ENCODE measurements around the gene ZNF442.
"Not testable (repeated sequence)": the region's sequence is repeated elsewhere in the genome, so short reads cannot be mapped to it uniquely, and the experiment has no call there.

ZNF442 gene

DNA sequence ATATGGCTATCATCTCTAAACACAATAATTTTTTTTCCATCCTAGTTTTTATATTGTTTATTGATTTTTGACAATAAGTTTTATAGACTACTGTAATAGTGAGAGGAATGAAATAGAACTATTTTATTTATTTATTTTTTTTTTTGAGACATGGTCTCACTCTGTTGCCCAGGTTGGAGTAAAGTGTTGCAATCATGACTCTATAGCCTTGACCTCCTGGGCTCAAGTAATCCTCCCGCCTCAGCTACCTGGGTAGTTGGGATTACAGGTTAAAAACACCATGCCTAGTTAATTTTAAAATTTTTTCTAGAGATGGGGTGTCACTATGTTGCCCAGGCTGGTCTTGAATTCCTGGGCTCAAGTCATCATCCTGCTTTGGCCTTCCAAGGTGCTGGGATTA lies 8.5 kb upstream of the ZNF442 start:
- H3K9ac ChIP-seq (ENCODE audit: insufficient read length) = no peak overlapping the region
- H3K9me3 ChIP-seq (ENCODE audit: low read depth, low read length) = no peaks in the 10 kb centered on the region
- no peaks in the 10 kb centered on the region for H3K36me3 ChIP-seq (ENCODE audit: insufficient read depth, low read length)
- TF ChIP-seq EZH2 (IDR thresholded peaks at IDR 0.05) = no peak
- no peak for TF ChIP-seq FOXP2 (optimal IDR thresholded peaks at IDR 0.05; ENCODE audit: control extremely low read depth, extremely low read length, insufficient read depth)
- no peak for TF ChIP-seq POLR2AphosphoS5 (IDR thresholded peaks at IDR 0.05; ENCODE audit: borderline replicate concordance, low read depth, low read length)
- H3K4me3 ChIP-seq = no peak overlapping the region
- no peak for DNase-seq (ENCODE audit: low read depth, low spot score)
- H3K27ac ChIP-seq = no peak overlapping the region

DNA sequence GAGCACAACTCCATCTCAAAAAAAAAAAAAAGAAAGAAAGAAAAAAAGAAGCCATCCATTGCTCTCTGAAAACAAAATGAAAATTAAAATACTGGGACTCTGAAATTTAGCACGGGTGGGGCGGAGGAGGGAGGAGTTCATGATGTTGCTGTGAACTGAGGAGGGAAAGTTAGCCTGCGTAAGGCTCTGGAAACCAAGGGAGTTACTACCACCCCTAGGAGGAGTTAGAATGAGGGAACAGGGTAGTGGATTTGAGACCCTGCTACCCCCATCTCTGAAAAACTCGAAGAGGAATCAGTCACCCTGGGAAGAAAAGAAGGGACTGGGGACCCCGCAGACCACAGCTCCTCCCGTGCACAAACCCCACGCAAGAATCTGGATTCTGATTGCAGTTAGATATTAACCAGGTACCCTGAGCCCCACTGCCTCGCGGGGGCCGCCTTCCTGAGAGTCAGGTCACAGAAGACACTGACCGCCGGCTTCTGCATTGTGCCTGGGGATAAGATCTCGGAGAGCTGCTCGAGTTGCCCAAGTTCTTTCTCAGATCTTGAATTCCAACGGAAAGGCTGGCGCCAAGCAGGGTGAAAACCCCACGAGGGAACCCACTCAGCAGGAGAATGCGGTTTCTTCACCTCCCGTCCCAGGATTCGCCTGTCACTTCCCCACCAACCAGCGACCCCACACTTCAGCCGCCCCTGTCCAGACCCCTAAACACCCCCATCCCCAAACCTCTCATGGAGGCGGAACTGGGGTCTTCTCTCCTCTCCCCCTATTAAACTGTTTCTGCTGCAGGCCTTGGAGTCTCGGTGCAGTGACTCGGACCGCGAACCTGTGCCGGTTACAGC lies 870 bp downstream of the ZNF442 start:
- Histone ChIP-seq H3K36me3 (ENCODE audit: insufficient read depth, low read length) (no peaks in the 10 kb centered on the region), H3K27ac (no peak overlapping the region), H3K4me3 (no peak overlapping the region), H3K9ac (ENCODE audit: insufficient read length) (no peak overlapping the region), H3K9me3 (ENCODE audit: low read depth, low read length) (no peaks in the 10 kb centered on the region)
- DNase-seq (ENCODE audit: low read depth, low spot score) = no peak
- no peak for TF ChIP-seq POLR2AphosphoS5 (IDR thresholded peaks at IDR 0.05; ENCODE audit: borderline replicate concordance, low read depth, low read length)
- no peak for TF ChIP-seq EZH2 (IDR thresholded peaks at IDR 0.05)

DNA sequence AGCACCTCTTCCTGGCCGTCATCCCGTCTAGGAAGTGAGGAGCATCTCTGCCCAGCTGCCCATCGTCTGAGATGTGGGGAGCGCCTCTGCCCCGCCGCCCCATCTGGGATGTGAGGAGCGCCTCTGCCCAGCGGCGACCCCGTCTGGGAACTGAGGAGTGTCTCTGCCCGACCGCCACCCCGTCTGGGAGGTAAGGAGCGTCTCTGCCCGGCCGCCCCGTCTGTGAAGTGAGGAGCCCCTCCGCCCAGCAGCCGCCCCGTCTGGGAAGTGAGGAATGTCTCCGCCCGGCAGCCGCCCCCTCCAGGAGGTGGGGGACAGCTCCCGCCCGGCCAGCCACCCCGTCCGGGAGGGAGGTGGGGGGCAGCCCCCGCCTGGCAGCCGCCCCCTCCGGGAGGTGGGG lies 3.2 kb downstream of the ZNF442 start:
- not testable (repeated sequence) for H3K9me3 ChIP-seq (ENCODE audit: low read depth, low read length); H3K27ac ChIP-seq; H3K4me3 ChIP-seq; DNase-seq (ENCODE audit: low read depth, low spot score); H3K36me3 ChIP-seq (ENCODE audit: insufficient read depth, low read length); H3K9ac ChIP-seq (ENCODE audit: insufficient read length)

DNA sequence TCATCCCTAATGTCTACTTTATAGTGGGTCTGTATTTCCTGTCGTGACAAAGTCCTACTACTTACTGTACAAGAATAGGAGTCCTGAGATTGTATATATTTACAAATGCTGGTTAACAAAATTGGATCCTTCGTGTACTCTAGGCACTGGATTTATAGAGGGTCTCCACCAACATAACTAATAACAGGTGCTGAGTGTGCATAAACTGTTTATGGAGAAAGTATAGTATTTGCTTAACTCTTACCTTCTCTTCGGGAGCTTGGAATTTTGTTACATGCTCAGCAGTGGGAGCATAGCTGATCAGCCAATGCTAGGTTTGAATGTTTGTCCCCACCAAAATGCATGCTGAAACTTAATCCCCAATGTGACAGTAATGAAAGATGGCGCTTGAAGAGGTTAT lies 12.1 kb downstream of the ZNF442 start:
- no peak overlapping the region for H3K27ac ChIP-seq
- no peak for DNase-seq (ENCODE audit: low read depth, low spot score)
- no peak overlapping the region for H3K4me3 ChIP-seq
- TF ChIP-seq POLR2AphosphoS5 (IDR thresholded peaks at IDR 0.05; ENCODE audit: borderline replicate concordance, low read depth, low read length) (no peak), FOXP2 (optimal IDR thresholded peaks at IDR 0.05; ENCODE audit: control extremely low read depth, extremely low read length, insufficient read depth) (no peak), EZH2 (IDR thresholded peaks at IDR 0.05) (no peak)
- H3K36me3 ChIP-seq (ENCODE audit: insufficient read depth, low read length) = no peaks in the 10 kb centered on the region
- no peak overlapping the region for H3K9ac ChIP-seq (ENCODE audit: insufficient read length)
- H3K9me3 ChIP-seq (ENCODE audit: low read depth, low read length) = no peaks in the 10 kb centered on the region

DNA sequence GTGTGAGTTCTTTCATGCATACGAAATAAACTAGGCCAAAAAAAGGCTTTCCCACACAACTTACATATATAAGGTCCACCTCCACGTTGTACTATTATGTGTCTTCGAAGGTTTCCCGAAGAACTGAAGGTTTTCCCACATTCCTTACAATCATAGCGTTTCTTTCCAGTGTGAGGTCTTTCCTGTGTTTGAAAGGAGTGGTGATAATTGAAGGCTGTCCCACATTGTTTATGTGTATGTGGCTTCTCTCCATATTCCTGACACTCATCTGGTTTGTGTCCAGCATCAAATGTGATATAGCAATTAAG lies 14.6 kb downstream of the ZNF442 start:
- TF ChIP-seq POLR2AphosphoS5 (IDR thresholded peaks at IDR 0.05; ENCODE audit: borderline replicate concordance, low read depth, low read length) (no peak), EZH2 (IDR thresholded peaks at IDR 0.05) (no peak), FOXP2 (optimal IDR thresholded peaks at IDR 0.05; ENCODE audit: control extremely low read depth, extremely low read length, insufficient read depth) (no peak)
- Histone ChIP-seq H3K36me3 (ENCODE audit: insufficient read depth, low read length) (no peaks in the 10 kb centered on the region), H3K9ac (ENCODE audit: insufficient read length) (no peak overlapping the region), H3K27ac (no peak overlapping the region), H3K4me3 (no peak overlapping the region), H3K9me3 (ENCODE audit: low read depth, low read length) (0 out of 2 replicates have a peak, but pooled peaks cover 4% of the 10 kb centered on the region)
- DNase-seq (ENCODE audit: low read depth, low spot score) = no peak

DNA sequence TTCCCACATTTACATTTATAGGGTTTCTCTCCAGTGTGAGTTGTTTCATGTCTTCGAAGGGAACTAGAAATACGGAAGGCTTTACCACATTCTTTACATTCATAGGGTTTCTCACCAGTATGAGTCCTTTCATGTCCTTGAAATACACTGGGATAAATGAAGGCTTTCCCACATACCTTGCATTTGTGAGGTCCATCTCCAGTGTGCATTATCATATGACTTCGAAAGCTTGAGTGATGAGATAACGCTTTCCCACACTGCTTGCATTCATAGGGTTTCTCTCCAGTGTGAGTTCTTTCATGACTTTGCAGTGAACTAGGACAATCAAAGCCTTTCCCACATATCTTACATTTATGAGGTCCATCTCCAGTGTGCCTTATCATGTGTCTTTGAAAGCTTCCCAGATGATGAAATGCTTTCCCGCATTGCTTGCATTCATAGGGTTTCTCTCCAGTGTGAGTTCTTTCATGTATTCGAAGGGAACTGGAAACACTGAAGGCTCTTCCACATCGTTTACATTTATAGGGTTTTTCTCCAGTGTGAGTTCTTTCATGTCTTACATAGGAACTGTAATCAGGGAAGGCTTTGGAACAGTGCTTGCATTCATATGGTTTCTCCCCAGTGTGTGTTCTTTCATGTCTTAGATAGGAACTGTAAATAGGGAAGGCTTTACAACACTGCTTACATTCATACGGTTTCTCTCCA lies 15.1 kb downstream of the ZNF442 start:
- Histone ChIP-seq H3K9me3 (ENCODE audit: low read depth, low read length) (0 out of 2 replicates have a peak, but pooled peaks cover 4% of the 10 kb centered on the region), H3K9ac (ENCODE audit: insufficient read length) (no peak overlapping the region), H3K36me3 (ENCODE audit: insufficient read depth, low read length) (no peaks in the 10 kb centered on the region), H3K27ac (no peak overlapping the region), H3K4me3 (no peak overlapping the region)
- TF ChIP-seq EZH2 (IDR thresholded peaks at IDR 0.05) = no peak
- no peak for TF ChIP-seq POLR2AphosphoS5 (IDR thresholded peaks at IDR 0.05; ENCODE audit: borderline replicate concordance, low read depth, low read length)
- no peak for TF ChIP-seq FOXP2 (optimal IDR thresholded peaks at IDR 0.05; ENCODE audit: control extremely low read depth, extremely low read length, insufficient read depth)
- DNase-seq (ENCODE audit: low read depth, low spot score) = no peak

DNA sequence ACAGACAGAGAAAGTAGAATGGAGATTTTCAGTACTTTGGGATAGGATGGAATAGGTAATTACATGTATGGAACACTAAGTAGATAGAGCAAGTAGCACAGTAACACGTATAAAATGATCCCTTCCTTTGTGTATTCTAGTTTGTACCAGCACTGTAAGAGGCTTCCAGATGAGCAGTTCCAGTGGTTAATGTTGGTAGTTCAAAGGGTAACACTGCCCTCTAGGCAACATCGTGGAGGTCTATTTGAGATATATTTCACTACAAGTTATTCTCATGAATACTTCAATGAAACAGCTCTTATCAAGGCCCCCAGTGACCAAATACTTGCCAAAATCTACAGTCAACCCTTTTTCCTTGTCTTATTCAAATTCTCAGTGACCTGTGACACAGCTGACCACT lies 18.6 kb downstream of the ZNF442 start:
- Histone ChIP-seq H3K9me3 (ENCODE audit: low read depth, low read length) (0 out of 2 replicates have a peak, but pooled peaks cover 4% of the 10 kb centered on the region), H3K4me3 (no peak overlapping the region), H3K27ac (no peak overlapping the region), H3K9ac (ENCODE audit: insufficient read length) (no peak overlapping the region), H3K36me3 (ENCODE audit: insufficient read depth, low read length) (no peaks in the 10 kb centered on the region)
- TF ChIP-seq POLR2AphosphoS5 (IDR thresholded peaks at IDR 0.05; ENCODE audit: borderline replicate concordance, low read depth, low read length) = no peak
- no peak for TF ChIP-seq FOXP2 (optimal IDR thresholded peaks at IDR 0.05; ENCODE audit: control extremely low read depth, extremely low read length, insufficient read depth)
- no peak for TF ChIP-seq EZH2 (IDR thresholded peaks at IDR 0.05)
- DNase-seq (ENCODE audit: low read depth, low spot score) = no peak

DNA sequence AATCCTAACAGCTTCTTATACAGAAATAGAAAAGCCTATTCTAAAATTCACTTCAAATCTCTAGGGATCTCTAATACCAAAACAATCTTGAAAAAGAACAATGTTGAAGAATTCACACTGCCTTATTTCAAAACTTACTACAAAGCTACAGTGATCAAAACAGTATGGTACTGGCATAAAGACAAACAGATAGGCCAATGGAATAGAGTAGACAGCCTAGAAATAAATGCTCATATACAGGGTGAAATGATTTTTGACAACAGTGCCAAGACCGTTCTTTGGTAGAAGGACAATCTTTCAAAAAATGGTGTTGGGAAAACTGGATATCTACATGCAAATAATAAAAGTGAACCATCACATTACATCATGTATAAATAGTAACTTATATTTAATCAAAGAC lies 20.3 kb downstream of the ZNF442 start:
- Histone ChIP-seq H3K27ac (no peak overlapping the region), H3K4me3 (no peak overlapping the region), H3K9ac (ENCODE audit: insufficient read length) (no peak overlapping the region), H3K36me3 (ENCODE audit: insufficient read depth, low read length) (no peaks in the 10 kb centered on the region), H3K9me3 (ENCODE audit: low read depth, low read length) (0 out of 2 replicates have a peak, but pooled peaks cover 4% of the 10 kb centered on the region)
- TF ChIP-seq POLR2AphosphoS5 (IDR thresholded peaks at IDR 0.05; ENCODE audit: borderline replicate concordance, low read depth, low read length) = no peak
- no peak for TF ChIP-seq EZH2 (IDR thresholded peaks at IDR 0.05)
- TF ChIP-seq FOXP2 (optimal IDR thresholded peaks at IDR 0.05; ENCODE audit: control extremely low read depth, extremely low read length, insufficient read depth) = no peak
- no peak for DNase-seq (ENCODE audit: low read depth, low spot score)

Data from SK-N-MC (cell line).